Measurements from ENCODE around the gene CIITA.

Gene CIITA

DNA sequence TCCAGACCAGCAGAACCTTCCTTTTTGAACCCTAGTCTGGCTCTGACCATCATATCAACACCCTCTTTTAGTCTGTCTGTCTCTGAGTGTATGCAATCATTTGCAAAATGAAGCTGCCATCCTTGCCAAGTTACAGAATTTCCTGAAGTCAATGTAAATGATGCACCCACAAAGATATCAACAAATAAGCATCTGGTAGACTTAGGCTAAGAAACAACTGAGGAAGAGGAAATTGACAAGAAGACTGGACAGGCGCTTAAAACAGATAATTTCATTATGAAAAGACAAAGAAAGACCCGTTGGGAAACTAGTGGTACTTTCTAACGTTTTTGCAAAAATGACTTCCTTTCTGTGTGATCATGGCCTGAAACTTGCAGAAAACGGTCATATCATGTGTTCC is 24.7 kb upstream of the CIITA start:
- DNase-seq (ENCODE audit: low read depth), result no peak

DNA sequence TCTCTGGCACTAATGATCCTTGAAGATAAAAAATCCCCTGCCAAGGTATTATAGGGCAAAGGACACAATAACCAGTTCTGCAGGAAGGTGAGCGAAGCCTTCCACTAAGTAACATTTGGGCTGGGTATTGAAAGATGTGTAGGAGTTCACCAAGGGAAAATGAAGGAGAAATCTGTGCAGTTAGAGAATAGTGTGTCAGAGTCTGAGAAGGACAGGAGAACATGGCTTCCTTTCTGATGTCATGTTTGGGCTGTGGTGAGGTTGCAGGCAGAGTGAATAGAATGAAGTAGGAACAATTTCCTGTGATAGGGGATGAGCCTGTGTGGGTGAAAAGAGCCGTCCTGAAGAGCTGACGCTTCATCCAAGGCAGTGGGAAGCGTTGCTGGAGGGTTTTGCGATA is 24.1 kb upstream of the CIITA start:
- no peak for DNase-seq (ENCODE audit: low read depth)

DNA sequence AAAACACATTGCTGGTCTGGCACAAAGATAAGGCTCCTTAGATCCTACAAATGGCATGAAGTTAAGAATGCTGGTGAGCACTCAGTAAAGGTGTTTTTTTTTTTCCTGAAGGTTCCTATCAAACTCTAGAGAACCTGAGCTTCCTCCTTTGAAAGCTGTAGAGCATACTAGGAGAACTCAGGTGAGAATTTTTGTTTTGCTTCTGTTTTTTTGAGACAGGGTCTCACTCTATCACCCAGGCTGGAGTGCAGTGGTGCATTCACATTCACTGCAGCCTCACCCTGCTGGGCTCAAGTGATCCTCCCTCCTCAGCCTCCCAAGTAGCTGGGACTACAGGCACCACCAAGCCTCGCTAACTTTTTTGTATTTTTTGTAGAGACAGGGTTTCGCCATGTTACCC is 21.0 kb upstream of the CIITA start:
- DNase-seq (ENCODE audit: low read depth), result no peak

DNA sequence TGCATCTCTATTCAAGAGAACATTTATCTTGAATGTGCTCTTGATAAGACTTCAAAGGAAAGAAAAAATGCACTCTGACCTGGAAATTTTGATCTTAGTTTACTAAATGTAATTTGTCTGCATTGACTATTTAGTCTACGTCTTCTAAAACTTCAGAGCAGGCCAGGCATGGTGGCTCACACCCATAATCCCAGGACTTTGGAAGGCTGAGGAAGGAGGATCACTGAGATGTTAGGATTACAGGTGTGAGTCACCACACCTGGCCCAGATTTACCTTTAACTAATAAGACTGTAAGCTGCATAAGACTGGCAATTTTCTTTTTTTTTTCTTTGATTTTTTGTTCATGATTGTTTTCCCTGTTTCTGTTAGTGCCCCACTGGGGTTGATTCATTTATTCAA is 18.8 kb upstream of the CIITA start:
- DNase-seq (ENCODE audit: low read depth), result no peak

DNA sequence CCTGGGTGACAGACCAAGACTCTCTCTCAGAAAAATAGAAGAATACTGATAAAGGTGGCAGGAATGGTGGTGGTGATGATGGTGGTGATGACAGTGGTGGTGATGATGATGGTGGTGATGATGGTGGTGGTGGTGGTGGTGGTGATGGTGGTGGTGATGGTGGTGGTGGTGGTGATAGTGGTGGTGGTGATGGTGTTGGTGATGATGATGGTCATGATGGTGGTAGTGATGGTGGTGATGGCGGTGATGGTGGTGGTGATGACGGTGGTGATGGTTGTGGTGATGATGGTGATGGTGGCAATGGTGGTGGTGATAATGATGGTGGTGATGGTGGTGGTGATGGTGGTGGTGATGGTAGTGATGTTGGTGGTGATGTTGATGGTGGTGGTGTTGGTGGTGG is 18.0 kb upstream of the CIITA start:
- no peak for DNase-seq (ENCODE audit: low read depth)

DNA sequence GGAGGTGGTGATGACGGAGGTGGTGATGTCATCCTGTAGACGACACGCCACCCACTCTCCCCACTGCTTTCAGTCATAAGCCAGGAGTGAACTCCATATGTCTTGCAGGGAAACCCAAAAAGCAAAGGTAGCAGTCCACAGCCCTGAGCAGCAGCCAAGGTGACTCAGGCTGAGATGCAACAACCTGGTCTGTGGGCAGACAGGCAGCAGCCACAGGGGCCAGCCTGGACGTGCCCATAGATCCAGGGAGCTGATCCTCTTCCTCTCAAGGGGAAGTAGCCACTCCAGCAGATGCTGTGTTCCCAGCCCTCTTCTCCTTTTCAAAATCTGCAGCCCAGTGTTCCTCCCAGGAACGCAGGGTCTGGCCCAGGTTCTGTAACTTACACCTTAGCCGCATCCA is 17.3 kb upstream of the CIITA start:
- DNase-seq (ENCODE audit: low read depth), result no peak

DNA sequence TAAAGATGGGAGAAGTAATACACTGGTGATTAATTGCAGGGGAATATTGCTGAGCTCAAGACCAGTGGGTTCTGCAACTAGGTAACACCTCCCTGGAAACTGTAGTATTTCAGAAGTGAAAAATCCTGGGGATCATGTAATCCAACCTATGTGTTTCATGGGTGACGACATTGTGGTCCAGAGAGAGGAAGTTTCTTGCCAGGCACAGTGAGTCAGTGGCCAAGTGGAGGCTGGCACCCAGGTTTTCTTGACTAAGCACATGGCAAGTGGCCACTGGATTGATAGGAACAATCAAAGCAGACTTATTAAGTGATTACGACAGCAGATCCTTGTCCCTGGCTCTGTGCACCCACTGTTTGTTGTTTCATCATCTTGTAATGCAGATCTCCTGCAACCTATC is 14.6 kb upstream of the CIITA start:
- DNase-seq (ENCODE audit: low read depth), result no peak

DNA sequence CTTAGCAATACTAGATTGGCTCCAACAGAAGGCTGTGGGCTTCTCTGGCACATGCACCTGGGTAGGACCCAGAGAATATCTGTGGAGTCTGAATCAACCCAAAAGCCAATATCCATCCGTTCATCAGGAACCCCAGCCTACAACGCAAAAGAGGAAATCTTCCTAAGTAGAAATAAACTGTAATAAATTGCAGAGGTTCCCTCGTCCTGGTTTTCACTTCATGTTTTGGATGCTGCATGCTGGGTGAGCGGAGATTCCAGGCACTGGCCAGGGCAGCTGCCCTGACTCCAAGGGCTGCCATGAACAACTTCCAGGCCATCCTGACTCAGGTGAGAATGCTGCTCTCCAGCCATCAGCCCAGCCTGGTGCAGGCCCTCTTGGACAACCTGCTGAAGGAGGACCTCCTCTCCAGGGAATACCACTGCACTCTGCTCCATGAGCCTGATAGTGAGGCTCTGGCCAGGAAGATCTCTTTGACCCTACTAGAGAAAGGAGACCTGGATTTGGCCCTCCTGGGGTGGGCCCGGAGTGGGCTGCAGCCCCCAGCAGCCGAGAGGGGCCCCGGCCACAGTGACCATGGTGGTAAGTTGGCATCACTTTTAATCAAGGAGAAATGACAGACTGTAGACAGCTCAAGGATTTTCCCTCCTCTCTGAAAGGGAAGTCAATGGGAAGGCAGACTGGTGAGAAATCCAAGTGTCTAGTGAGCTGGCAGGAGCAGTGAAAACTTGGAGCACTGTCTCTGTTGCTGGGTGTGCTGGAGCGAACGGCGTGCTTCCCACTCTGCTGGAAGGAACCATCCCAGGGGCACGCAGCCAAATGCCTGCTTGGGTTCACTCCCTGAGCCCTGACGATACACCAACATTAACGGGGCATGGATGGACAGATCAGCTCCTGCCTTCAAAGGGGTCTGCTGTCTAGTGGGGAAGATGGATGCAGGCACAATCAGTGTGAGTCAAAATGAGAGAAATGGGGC is 10.7 kb upstream of the CIITA start:
- no peak for DNase-seq (ENCODE audit: low read depth)

DNA sequence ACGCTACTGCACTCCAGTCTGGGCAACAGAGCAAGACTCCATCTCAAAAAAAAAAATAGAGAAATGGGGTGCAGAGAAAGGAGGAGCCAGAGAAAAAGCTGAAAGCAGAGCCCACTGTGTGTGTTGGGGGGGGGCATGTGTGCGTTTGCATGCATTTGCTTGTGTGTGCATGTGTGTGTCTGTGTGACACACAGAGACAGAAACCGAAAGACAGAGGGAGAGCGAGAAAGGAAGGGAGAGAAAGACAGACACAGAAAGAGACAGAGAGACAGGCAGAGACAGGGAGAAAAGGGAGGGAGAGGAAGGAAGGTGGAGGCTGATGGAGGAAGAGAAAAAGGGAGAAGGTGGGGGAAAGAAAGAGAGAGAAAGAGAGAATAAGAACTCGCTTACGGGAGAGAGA is 9.8 kb upstream of the CIITA start:
- DNase-seq (ENCODE audit: low read depth), result no peak

DNA sequence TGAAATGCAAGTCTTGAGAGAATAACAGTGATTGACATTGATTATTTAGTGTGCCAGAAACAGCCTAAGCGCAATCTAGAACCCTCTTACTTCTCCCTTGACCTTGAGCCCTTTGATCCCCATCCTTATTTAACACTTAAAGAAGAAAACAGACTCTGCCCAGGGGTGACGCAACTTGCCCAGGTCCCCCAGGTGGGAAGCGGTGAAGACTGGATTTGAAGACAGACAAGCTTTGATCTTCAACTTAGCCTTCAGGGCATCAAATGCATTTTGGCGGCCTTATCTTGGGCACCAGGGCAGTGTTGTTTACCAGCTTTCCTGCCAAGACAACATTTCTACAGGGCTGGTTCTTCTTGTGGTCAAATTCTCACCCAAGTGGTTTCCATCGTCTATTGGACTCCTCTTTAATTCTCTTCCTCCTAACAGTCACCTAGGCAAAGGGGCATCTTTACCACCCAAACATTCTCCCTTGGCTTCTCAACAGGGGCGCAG is 8.9 kb upstream of the CIITA start:
- no peak for DNase-seq (ENCODE audit: low read depth)

DNA sequence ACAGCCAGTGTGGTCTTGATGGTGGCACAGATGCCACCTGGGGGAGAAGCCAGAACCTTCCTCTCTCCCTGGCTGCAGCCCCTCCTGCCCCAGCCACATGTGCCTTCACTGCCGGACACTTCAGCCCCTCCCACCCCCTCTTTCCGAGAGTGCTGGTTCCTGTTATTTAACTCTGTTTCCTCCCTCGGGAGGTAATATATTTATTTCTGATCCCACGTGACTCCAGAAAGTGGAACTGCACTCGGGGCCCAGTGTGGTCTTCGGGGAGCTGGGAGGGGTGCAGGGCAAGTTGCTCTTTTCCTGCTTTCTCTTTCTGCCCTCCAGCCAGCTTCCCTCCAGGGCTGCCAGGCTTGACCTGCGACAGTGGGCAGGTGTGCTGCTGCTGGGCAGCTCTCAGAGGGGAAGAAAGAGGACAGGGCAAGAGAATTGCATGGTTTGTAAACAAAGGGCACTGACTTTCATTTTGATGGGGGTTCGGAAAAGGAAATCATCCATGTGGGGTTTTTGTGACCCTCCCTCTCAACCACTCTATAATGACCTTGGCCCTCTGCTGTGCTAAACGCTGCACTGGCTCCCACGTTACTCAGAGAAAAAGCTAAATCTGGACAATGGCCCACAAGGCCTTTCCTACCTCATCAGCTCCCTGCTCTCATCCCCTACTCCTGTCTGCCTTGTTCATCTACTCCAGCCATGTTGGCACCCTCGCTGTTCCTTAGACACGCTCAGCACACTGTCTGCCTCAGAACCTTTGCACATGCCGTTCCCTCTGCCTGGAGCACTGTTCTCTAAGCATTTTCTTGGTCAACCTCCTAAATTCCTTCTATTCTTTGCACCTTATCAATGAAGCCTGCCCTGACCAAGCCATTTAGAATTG is 8.2 kb upstream of the CIITA start:
- DNase-seq (ENCODE audit: low read depth), result no peak

DNA sequence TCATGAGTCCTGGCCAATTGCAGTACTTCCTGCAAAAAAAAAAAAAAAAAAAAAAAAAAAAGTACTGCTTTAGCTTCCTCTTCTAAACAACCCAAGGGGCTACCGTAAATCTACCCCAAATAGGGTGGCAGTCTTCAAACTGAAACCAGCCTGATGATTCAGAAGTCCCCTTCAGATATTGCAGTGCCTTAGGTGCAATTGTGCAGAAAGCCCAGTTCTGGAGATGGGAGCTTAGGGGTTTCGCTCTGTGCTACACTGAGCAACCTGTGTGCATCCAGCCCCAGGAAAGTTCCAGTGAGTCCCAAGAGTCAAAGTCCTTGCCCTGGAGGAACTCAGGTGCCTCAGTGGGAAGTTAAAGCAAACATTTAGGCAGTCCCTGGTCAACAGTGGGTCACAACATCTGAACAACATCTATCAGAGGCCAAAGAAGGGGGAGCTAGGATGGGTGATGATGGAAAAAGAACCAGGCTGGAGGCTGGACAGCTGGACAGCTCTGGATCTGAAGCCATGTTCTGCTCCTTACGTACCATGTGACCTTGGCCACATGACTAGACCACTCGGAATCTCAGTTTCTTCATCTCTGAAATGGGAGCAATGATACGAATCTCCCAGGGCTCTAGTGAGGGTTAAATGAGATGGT is 6.7 kb upstream of the CIITA start:
- DNase-seq (ENCODE audit: low read depth), result no peak

DNA sequence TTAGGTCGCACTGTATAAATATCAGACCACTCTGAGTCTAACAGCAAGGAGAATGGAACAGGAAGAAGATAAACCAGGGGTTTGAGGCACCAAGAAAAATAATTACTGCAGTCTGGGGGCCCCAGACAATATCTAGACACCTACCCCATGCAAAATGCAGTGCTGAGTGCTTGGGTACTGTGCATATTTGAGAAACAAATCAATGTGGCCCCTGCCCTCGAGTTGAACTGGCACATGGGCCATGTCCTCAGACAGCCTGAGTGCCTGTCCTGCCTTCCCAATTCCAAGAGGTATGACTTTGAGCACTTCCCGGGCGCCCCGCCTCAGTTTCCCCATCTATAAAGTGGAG is 6.2 kb upstream of the CIITA start:
- DNase-seq (ENCODE audit: low read depth), result no peak

DNA sequence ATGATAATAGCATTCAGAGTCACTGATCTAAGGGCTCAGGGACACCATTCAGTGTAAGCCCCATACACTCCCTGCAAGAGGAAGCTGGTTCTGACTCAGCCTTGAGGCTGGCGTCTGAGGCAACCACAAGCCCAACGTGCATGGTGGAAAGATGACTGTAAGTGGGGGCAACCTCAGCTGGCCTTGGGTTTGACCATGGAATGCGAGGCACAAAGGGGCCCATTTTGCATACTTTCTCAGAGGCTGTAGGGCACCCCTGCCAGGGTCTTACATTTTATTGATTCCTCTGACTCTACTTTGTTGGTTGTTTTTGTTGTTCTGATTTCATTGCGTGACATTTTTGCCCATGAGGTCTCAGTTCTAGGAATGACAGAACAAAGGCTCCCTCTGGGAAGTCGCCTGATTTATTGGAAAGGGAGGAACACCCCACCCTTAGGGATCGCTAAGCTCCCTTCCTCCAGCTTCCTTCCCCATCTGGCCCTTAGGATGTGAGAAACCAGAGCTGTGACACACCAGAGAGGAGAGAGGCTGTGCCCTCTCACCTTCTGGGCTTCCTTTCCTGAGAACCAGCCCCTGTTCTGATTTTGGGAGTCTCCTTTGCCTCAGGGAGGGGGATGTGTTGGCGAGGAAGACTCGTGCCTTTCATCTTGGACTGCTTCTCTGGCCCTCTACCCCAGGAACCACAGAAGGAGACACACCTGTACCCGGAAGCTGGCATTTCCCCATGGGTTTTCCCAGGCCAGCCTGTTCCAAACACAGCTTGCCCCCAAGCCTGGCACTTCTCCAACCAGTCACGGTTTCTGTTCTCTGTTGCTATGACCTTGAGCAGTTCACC is 5.6 kb upstream of the CIITA start:
- no peak for DNase-seq (ENCODE audit: low read depth)

DNA sequence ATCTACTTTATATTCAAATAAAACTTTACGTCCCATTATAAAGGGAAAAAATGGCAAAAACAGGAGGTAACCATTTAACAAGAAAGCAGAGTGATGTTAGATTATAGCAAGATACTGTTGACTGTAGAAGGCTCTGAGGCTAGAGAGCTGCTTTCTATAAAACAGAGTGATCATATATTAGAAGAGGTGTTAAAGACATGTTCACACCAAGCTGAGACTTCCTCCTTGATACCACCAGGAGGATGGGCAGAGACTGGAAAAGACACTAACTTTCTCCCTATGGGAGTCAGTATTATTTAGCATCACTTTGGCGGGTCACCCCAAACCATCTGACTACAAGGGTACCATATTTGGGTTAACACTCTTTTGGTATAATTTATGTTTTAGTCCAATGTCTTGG is 687 bp upstream of the CIITA start:
- DNase-seq (ENCODE audit: low read depth), result no peak

DNA sequence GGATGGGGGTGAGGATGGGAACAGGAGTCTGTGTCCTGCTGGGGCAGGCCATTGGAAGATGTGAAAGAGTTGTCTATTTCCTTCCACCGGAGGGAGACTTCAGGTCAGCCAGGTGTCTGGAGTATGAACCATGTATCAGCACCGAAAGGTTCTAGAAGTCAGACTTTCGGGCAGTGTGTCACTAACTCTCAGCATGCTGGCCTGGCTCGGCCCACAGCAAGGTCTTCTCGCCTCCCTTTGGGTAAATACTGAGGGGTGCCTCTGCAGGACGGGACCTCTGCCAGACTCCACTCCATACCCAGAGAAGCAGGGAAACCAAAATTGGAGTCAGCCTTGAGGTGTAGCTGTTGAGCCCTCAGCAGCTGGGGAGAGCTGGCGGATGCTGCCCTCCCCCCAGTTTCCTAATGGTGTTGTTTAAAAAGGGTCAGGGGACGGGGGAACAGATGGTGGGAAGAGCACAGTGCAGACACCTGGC is 507 bp downstream of the CIITA start:
- DNase-seq (ENCODE audit: low read depth), result no peak

DNA sequence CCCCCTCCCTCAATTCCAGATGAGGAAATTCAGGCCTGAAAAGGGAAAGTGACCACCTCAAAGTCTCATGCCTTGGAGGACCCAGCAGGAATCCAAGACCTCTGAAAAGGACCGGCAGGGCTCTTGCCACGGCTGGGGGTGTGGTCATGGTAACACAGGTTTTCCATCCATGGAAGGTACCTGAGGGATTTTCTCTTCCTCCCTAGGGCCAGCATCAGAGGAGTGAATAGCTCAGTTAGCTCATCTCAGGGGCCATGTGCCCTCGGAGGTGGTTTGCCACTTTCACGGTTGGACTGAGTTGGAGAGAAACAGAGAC is 1.3 kb downstream of the CIITA start:
- DNase-seq (ENCODE audit: low read depth), result no peak

DNA sequence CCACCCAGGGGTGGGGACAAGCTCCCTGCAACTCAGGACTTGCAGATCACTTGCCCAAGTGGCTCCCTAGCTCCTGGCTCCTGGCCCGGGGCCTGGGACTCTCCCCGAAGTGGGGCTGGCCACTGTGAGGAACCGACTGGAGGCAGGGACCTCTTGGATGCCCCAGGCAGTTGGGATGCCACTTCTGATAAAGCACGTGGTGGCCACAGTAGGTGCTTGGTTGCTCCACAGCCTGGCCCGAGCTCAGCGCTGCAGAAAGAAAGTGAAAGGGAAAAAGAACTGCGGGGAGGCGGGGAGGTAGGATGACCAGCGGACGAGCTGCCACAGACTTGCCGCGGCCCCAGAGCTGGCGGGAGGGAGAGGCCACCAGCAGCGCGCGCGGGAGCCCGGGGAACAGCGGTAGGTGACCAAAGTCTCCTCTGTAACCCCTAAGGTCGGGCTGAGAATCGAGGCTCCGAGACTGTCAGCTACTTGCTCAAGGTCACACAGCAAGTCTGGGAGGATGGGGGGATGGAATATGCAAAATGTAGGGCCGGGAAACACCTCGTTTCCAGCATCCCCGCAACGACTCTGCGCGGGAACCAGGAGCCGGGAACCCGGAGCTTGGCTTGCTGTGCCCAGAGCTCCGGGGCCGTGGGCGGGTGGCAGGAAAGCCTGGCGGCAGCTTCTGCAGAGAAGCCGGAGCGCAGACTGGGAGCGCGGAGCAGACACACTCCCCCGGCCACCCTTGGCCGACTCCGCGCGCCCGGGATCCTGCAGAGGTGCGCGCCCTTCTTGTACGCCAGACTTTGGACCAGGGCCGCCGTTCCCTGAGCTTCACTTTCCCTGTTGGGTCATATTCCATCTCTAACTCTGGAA is 1.9 kb downstream of the CIITA start:
- DNase-seq (ENCODE audit: low read depth), result no peak

DNA sequence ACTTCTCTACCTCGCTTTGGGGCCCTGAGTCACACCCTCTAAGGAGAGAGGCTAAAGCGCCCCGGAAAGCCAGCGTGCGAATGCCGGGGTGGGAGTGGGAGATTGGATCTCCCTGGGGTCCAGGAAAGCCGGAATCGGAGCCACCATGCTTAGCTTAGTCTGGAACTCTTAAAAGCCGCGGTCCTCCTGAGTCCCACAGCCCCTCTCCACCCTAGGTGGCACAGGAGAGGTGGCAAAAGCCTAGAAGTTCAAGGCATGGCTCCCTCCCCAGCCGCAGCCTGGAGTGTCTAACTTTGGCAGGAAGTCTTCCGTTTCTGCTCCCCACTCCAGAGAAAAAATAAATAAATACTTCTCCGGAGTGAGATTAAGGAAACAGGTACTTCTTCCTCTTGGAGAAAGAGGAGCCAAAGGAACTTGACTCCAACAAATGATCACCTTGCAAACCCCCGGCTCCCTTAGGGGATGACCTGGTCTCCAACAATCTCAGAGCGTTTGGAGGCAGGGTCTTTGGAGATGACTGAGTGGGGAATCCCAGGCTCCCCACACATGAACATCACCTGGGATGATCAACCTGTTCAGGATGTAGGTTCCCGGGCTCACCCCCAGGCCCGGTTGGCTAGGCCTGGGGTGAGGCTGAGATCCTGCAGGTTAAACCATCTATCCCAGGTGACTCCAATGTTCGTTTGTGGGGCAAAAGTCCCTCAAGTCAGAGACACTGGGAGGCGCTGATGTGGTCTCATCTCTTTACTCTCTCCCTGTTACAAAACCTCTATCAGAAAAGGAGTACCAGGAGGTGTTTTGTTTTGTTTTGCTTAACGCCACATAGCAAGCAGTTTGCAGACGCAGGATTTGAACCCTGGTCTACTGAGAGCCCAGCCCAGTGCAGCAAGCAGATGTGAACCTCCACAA is 2.9 kb downstream of the CIITA start:
- no peak for DNase-seq (ENCODE audit: low read depth)
